K562 treated with DMSO at 1 percent for 48 hours (cell line): ENCODE results near the gene PGBD5. TPM values are rescaled to one million over a fixed set of nuclear protein-coding genes. Genes with fewer than 3 reads are reported as not detected.

Source experiments
- total RNA-seq: library from RNA; unstranded; fragments of 300-600 nt; gene quantifications from 2 replicates; pipeline ENCODE4 v1.2.3, GENCODE V29; 2022; ENCODE audit warnings: low replicate concordance; ENCODE audit errors: extremely low read depth

Gene PGBD5
- not detected in 2 replicates for total RNA-seq

GRCh38 chr1:230426246-230427093 is at the start of gene PGBD5:
Gene PGBD5, minus strand, starts transcription at chr1:230426332. Its CDS starts 404 bp downstream, at chr1:230425928.

Other genes starting within 250 kb of the PGBD5 start
- gene COG2, start 216.1 kb upstream of the PGBD5 start, total RNA-seq = not detected in 2 replicates